BLaER1 treated with 17β-estradiol and CSF1 and Interleukin-3, amounts not matched to agents 10 nM and 100 nM (cell line): ENCODE results near the gene CLCN2.

Experiments
- H3K27ac ChIP-seq, 11 experiments: shearing (Covaris generic); formaldehyde crosslinking; 2 replicates each; pipeline ENCODE4 v1.8.1; 2022
- H3K27me3 ChIP-seq, 11 experiments: shearing (Covaris generic); formaldehyde crosslinking; 2 replicates each; pipeline ENCODE4 v1.8.1; 2022
- H3K36me3 ChIP-seq, 11 experiments: shearing (Covaris generic); formaldehyde crosslinking; 2 replicates each; pipeline ENCODE4 v1.8.1; 2022
- H3K4me1 ChIP-seq, 10 experiments: shearing (Covaris generic); formaldehyde crosslinking; 2 replicates each; pipeline ENCODE4 v1.8.1; 2022
- H3K4me2 ChIP-seq, 11 experiments: shearing (Covaris generic); formaldehyde crosslinking; 2 replicates each; pipeline ENCODE4 v1.8.1; 2022
- H3K4me3 ChIP-seq, 10 experiments: shearing (Covaris generic); formaldehyde crosslinking; 2 replicates each; pipeline ENCODE4 v1.8.1; 2022
- H3K9ac ChIP-seq, 11 experiments: shearing (Covaris generic); formaldehyde crosslinking; 2 replicates each; pipeline ENCODE4 v1.8.1; 2022
- H3K9me3 ChIP-seq, 11 experiments: shearing (Covaris generic); formaldehyde crosslinking; replicated peaks in 1 of 11; 2 replicates each; pipeline ENCODE4 v1.8.1; 2022
- H4K20me1 ChIP-seq, 11 experiments: shearing (Covaris generic); formaldehyde crosslinking; 2 replicates each; pipeline ENCODE4 v1.8.1; 2022
- Cebpa-rat ChIP-seq, 11 experiments: shearing (Covaris generic); IDR thresholded peaks; 2 replicates each; pipeline ENCODE4 v1.8.1; 2022

Gene CLCN2

GRCh38 chr3:184362668-184363546 lies 1.5 kb upstream of the CLCN2 start:
- Histone ChIP-seq H3K4me1 (peaks cover 31 to 44% (median 40%) of the 10 kb centered on the region in 10 experiments), H3K4me2 (peak overlapping the region; percentile 89 to 100 (median 98)), H3K4me3 (peak overlapping the region; percentile 72 to 91 (median 84)), H3K27ac (peak overlapping the region; percentile 84 to 93 (median 90)), H3K9me3 (no peaks in the 10 kb centered on the region), H3K36me3 (peaks cover 31 to 46% (median 37%) of the 10 kb centered on the region in 11 experiments), H3K27me3 (no peaks in the 10 kb centered on the region), H4K20me1 (peaks cover 3 to 39% (median 26%) of the 10 kb centered on the region in 11 experiments; a peak in 18 of 22 replicates), H3K9ac (peak overlapping the region; percentile 80 to 93 (median 90))
- TF ChIP-seq Cebpa-rat (IDR thresholded peaks at IDR 0.05), result no peak

- Histone ChIP-seq H3K27me3 (no peaks in the 10 kb centered on the region), H3K4me1 (peaks cover 31 to 44% (median 40%) of the 10 kb centered on the region in 10 experiments), H3K36me3 (peaks cover 24 to 46% (median 38%) of the 10 kb centered on the region in 11 experiments), H3K9me3 (no peaks in the 10 kb centered on the region), H3K4me2 (peak overlapping the region; percentile 89 to 100 (median 98)), H3K27ac (peak overlapping the region; percentile 84 to 93 (median 90)), H4K20me1 (peaks cover 3 to 36% (median 21%) of the 10 kb centered on the region in 11 experiments; a peak in 15 of 22 replicates), H3K4me3 (peak overlapping the region; percentile 72 to 91 (median 84)), H3K9ac (peak overlapping the region; percentile 80 to 93 (median 90))
- no peak for TF ChIP-seq Cebpa-rat (IDR thresholded peaks at IDR 0.05)
Measured at GRCh38 chr3:184361932-184362667, 695 bp upstream of the CLCN2 start.

- peak overlapping the region; percentile 72 to 91 (median 84) for H3K4me3 ChIP-seq
- peaks cover 14 to 45% (median 32%) of the 10 kb centered on the region in 11 experiments for H3K36me3 ChIP-seq
- H3K9me3 ChIP-seq, result no peaks in the 10 kb centered on the region
- peak overlapping the region; percentile 84 to 93 (median 90); a peak in 21 of 22 replicates for H3K27ac ChIP-seq
- peaks cover 31 to 36% (median 34%) of the 10 kb centered on the region in 10 experiments for H3K4me1 ChIP-seq
- H3K27me3 ChIP-seq, result no peaks in the 10 kb centered on the region
- peaks cover 0 to 26% (median 12%) of the 10 kb centered on the region in 11 experiments; a peak in 13 of 22 replicates for H4K20me1 ChIP-seq
- no peak for TF ChIP-seq Cebpa-rat (IDR thresholded peaks at IDR 0.05)
- H3K4me2 ChIP-seq, result peak overlapping the region; percentile 89 to 100 (median 98)
- peak overlapping the region; percentile 80 to 93 (median 90) for H3K9ac ChIP-seq
Measured at GRCh38 chr3:184360929-184361531, 375 bp downstream of the CLCN2 start.

- peak overlapping the region; percentile 89 to 100 (median 98) for H3K4me2 ChIP-seq
- H3K4me3 ChIP-seq, result peak overlapping the region; percentile 72 to 91 (median 84)
- peak overlapping the region in 2 of 11 experiments; percentile 85 to 87; a peak in 1 of 22 replicates for H3K27ac ChIP-seq
- no peak for TF ChIP-seq Cebpa-rat (IDR thresholded peaks at IDR 0.05)
- peaks cover 28 to 33% (median 30%) of the 10 kb centered on the region in 10 experiments for H3K4me1 ChIP-seq
- no peaks in the 10 kb centered on the region for H3K9me3 ChIP-seq
- peaks cover 0 to 22% (median 12%) of the 10 kb centered on the region in 11 experiments; a peak in 14 of 22 replicates for H4K20me1 ChIP-seq
- H3K27me3 ChIP-seq, result no peaks in the 10 kb centered on the region
- peak overlapping the region; percentile 80 to 93 (median 90); a peak in 20 of 22 replicates for H3K9ac ChIP-seq
- peaks cover 17 to 45% (median 34%) of the 10 kb centered on the region in 11 experiments for H3K36me3 ChIP-seq
Measured at GRCh38 chr3:184360070-184360928, 1.1 kb downstream of the CLCN2 start.

GRCh38 chr3:184359610-184360009 lies 1.8 kb downstream of the CLCN2 start:
- Histone ChIP-seq H3K27ac (no peak overlapping the region), H3K9me3 (no peaks in the 10 kb centered on the region), H3K27me3 (no peaks in the 10 kb centered on the region), H3K4me2 (no peak overlapping the region), H3K36me3 (peaks cover 11 to 44% (median 29%) of the 10 kb centered on the region in 11 experiments; a peak in 21 of 22 replicates), H4K20me1 (peaks cover 0 to 17% (median 6%) of the 10 kb centered on the region in 11 experiments; a peak in 14 of 22 replicates), H3K4me1 (peaks cover 21 to 29% (median 24%) of the 10 kb centered on the region in 10 experiments), H3K9ac (no peak overlapping the region), H3K4me3 (no peak overlapping the region)
- no peak for TF ChIP-seq Cebpa-rat (IDR thresholded peaks at IDR 0.05)

GRCh38 chr3:184358921-184359350 lies 2.5 kb downstream of the CLCN2 start:
- peaks cover 8 to 42% (median 28%) of the 10 kb centered on the region in 11 experiments; a peak in 17 of 22 replicates for H3K36me3 ChIP-seq

GRCh38 chr3:184358124-184358767 lies 3.2 kb downstream of the CLCN2 start:
- peaks cover 13 to 22% (median 18%) of the 10 kb centered on the region in 10 experiments for H3K4me1 ChIP-seq
- peak overlapping the region in 1 of 11 experiments; percentile 37; a peak in 1 of 22 replicates for H3K9ac ChIP-seq
- no peak overlapping the region for H3K4me2 ChIP-seq
- H3K27me3 ChIP-seq, result no peaks in the 10 kb centered on the region
- peaks cover 10 to 48% (median 29%) of the 10 kb centered on the region in 11 experiments; a peak in 20 of 22 replicates for H3K36me3 ChIP-seq
- H3K9me3 ChIP-seq, result no peaks in the 10 kb centered on the region
- H3K27ac ChIP-seq, result no peak overlapping the region
- peaks cover 0 to 15% (median 0%) of the 10 kb centered on the region in 11 experiments; a peak in 5 of 22 replicates for H4K20me1 ChIP-seq
- no peak for TF ChIP-seq Cebpa-rat (IDR thresholded peaks at IDR 0.05)
- no peak overlapping the region for H3K4me3 ChIP-seq

More at GRCh38 chr3:184358921-184359350, 2.5 kb downstream of the CLCN2 start:
- H3K9me3 ChIP-seq, result no peaks in the 10 kb centered on the region
- no peak for TF ChIP-seq Cebpa-rat (IDR thresholded peaks at IDR 0.05)
- H4K20me1 ChIP-seq, result peaks cover 0 to 12% (median 0%) of the 10 kb centered on the region in 11 experiments; a peak in 6 of 22 replicates
- no peak overlapping the region for H3K27ac ChIP-seq
- no peak overlapping the region for H3K4me2 ChIP-seq
- peak overlapping the region in 1 of 11 experiments; percentile 9; a peak in 1 of 22 replicates for H3K9ac ChIP-seq
- H3K4me1 ChIP-seq, result peaks cover 17 to 23% (median 19%) of the 10 kb centered on the region in 10 experiments
- no peaks in the 10 kb centered on the region for H3K27me3 ChIP-seq
- no peak overlapping the region for H3K4me3 ChIP-seq
